ENCODE measurements around the gene PRKAG2.

The PRKAG2 gene

GRCh38 chr7:151623766-151624165 lies 253.1 kb downstream of the PRKAG2 start:
- DNase-seq (ENCODE audit: low spot score) = no peak

- DNase-seq (ENCODE audit: low spot score) = no peak
These were observed 255.0 kb downstream of the PRKAG2 start for GRCh38 chr7:151621961-151622360.

- no peak for DNase-seq (ENCODE audit: low spot score)
These were observed 260.3 kb downstream of the PRKAG2 start for GRCh38 chr7:151616443-151617213.

- no peak for DNase-seq (ENCODE audit: low spot score)
These were observed 261.1 kb downstream of the PRKAG2 start for GRCh38 chr7:151615784-151616183.

- no peak for DNase-seq (ENCODE audit: low spot score)
These were observed 261.9 kb downstream of the PRKAG2 start for GRCh38 chr7:151615058-151615457.

- DNase-seq (ENCODE audit: low spot score) = no peak
These were observed 262.9 kb downstream of the PRKAG2 start for GRCh38 chr7:151614019-151614418.

- no peak for DNase-seq (ENCODE audit: low spot score)
These were observed 265.0 kb downstream of the PRKAG2 start for GRCh38 chr7:151611878-151612277.

- no peak for DNase-seq (ENCODE audit: low spot score)
These were observed 265.9 kb downstream of the PRKAG2 start for GRCh38 chr7:151611041-151611440.

- DNase-seq (ENCODE audit: low spot score) = no peak
These were observed 268.8 kb downstream of the PRKAG2 start for GRCh38 chr7:151608031-151608551.

GRCh38 chr7:151607464-151607867 lies 269.4 kb downstream of the PRKAG2 start:
- DNase-seq (ENCODE audit: low spot score) = no peak

- no peak for DNase-seq (ENCODE audit: low spot score)
These were observed 273.0 kb downstream of the PRKAG2 start for GRCh38 chr7:151603951-151604350.

- DNase-seq (ENCODE audit: low spot score) = no peak
These were observed 275.2 kb downstream of the PRKAG2 start for GRCh38 chr7:151601521-151602305.

- no peak for DNase-seq (ENCODE audit: low spot score)
These were observed 276.6 kb downstream of the PRKAG2 start for GRCh38 chr7:151600331-151600730.

GRCh38 chr7:151599401-151600227 lies 277.3 kb downstream of the PRKAG2 start:
- DNase-seq (ENCODE audit: low spot score) = no peak

- DNase-seq (ENCODE audit: low spot score) = no peak
These were observed 279.1 kb downstream of the PRKAG2 start for GRCh38 chr7:151597541-151598444.

GRCh38 chr7:151595702-151596350 lies 281.1 kb downstream of the PRKAG2 start:
- DNase-seq (ENCODE audit: low spot score) = no peak

GRCh38 chr7:151592868-151593486 lies 283.9 kb downstream of the PRKAG2 start:
- DNase-seq (ENCODE audit: low spot score) = no peak

GRCh38 chr7:151592330-151592729 lies 284.6 kb downstream of the PRKAG2 start:
- no peak for DNase-seq (ENCODE audit: low spot score)

- DNase-seq (ENCODE audit: low spot score) = no peak
These were observed 285.0 kb downstream of the PRKAG2 start for GRCh38 chr7:151591866-151592265.
